SK-N-SH treated with all-trans-retinoic acid at 6 μM for 48 hours (cell line): ENCODE data around the gene CRIP2.

Experiments used
- ARNTL ChIP-seq: fragments of 450-650 bp; formaldehyde crosslinking; IDR thresholded peaks from 2 replicates; pipeline ENCODE4 v1.5.0; 2020; ENCODE audit warnings: low read depth, mild to moderate bottlenecking, moderate library complexity, borderline replicate concordance
- BACH2 ChIP-seq: fragments of 250-450 bp; sonication (Bioruptor Pico); IDR thresholded peaks from 2 replicates; pipeline ENCODE4 v1.9.0; 2021; ENCODE audit warnings: mild to moderate bottlenecking, borderline replicate concordance
- CREB5 ChIP-seq: fragments of 250-450 bp; sonication (Bioruptor Pico); IDR thresholded peaks from 2 replicates; pipeline ENCODE4 v1.5.1; 2020; ENCODE audit warnings: low read depth, mild to moderate bottlenecking, moderate library complexity
- PATZ1 ChIP-seq: fragments of 250-450 bp; sonication (Bioruptor Pico); IDR thresholded peaks from 2 replicates; pipeline ENCODE4 v1.8.0; 2020; ENCODE audit warnings: mild to moderate bottlenecking, moderate library complexity, borderline replicate concordance
- TOX ChIP-seq: fragments of 250-450 bp; sonication (Bioruptor Pico); IDR thresholded peaks from 2 replicates; pipeline ENCODE4 v1.8.0; 2021; ENCODE audit warnings: mild to moderate bottlenecking, moderate library complexity, borderline replicate concordance
- ZC3H10 ChIP-seq: fragments of 250-450 bp; sonication (Bioruptor Pico); IDR thresholded peaks from 2 replicates; pipeline ENCODE4 v1.5.1; 2021; ENCODE audit warnings: mild to moderate bottlenecking, moderate library complexity
- ZFP30 ChIP-seq: fragments of 450-650 bp; formaldehyde crosslinking; IDR thresholded peaks from 2 replicates; pipeline ENCODE4 v1.5.0; 2022; ENCODE audit warnings: mild to moderate bottlenecking, moderate library complexity

GRCh38 chr14:105475269-105476096 is 862 bp downstream of the CRIP2 start:
- no peak for TF ChIP-seq ZFP30 (CRISPR knock-in tag)
- TF ChIP-seq TOX (CRISPR knock-in tag) = no peak
- TF ChIP-seq PATZ1 (CRISPR knock-in tag) = no peak
- no peak for TF ChIP-seq ZC3H10 (CRISPR knock-in tag)
- TF ChIP-seq CREB5 (CRISPR knock-in tag) = no peak
- no peak for TF ChIP-seq BACH2 (CRISPR knock-in tag)
- no peak for TF ChIP-seq ARNTL (CRISPR knock-in tag)
